Activated naive CD8-positive, alpha-beta T cell (primary cell): ENCODE results near the gene UACA.
"Not testable (repeated sequence)": the region's sequence is repeated elsewhere in the genome, so short reads cannot be mapped to it uniquely, and the experiment has no call there.

Experiments
- H3K27ac Mint-ChIP-seq: one replicate; pipeline ENCODE4 v1.8.0; 2021; ENCODE audit warnings: mixed read lengths
- H3K27me3 Mint-ChIP-seq: one replicate; pipeline ENCODE4 v1.8.0; 2021; ENCODE audit warnings: mixed read lengths
- H3K36me3 Mint-ChIP-seq: one replicate; pipeline ENCODE4 v1.8.0; 2021; ENCODE audit warnings: mixed read lengths
- H3K4me1 Mint-ChIP-seq: one replicate; pipeline ENCODE4 v1.8.0; 2021; ENCODE audit warnings: low read depth, mixed read lengths
- H3K4me3 Mint-ChIP-seq: one replicate; pipeline ENCODE4 v1.8.0; 2021; ENCODE audit warnings: mild to moderate bottlenecking, mixed read lengths
- H3K9me3 Mint-ChIP-seq: one replicate; pipeline ENCODE4 v1.8.0; 2021; ENCODE audit warnings: low read depth, mixed read lengths

UACA gene

GRCh38 chr15:70628549-70628896 is 134.8 kb downstream of the UACA start:
- Mint-ChIP-seq H3K4me3 (no peak overlapping the region), H3K9me3 (peaks cover 3% of the 10 kb centered on the region), H3K4me1 (peaks cover 14% of the 10 kb centered on the region), H3K36me3 (no peaks in the 10 kb centered on the region), H3K27me3 (peaks cover 8% of the 10 kb centered on the region), H3K27ac (no peak overlapping the region)

DNA sequence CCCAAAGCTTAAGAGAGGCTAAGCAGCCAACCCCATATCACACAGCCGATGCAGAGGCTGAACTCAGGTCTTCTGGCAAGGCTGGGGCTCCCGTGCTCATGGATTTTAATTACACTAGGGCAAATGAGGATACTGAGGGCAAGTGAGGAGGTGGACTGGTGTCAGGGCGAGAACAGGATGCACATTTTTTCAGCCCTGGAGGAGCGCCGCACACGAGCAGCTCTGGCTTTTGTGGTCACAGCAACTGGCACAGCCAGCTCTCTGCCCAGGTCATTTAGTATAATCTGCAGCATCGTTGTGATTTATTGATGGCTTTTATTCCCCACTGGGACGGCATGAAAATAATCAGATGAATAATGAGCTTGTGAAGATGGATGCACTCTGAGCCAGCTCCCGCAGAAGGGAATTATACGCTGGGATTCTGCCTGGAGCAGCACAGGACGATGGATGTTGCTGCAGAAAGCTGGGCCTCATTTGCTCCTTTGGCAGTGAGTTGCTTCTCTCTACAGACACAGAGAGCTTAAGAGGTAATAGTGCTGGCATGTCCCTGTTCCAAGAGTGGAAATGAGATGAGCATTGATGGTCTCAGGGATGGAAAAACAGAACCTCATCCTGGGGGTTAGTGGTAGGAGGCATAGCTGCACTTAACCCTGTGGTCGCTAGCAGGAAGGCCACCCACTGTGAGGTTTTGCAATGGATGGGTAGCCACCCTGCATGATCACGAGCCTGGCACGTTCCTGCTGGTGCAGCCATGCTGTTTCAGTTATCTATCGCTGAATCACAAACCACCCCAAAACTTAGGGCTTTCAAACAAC is 135.4 kb downstream of the UACA start:
- no peak overlapping the region for H3K4me3 Mint-ChIP-seq
- peaks cover 3% of the 10 kb centered on the region for H3K9me3 Mint-ChIP-seq
- H3K27ac Mint-ChIP-seq, result no peak overlapping the region
- peaks cover 8% of the 10 kb centered on the region for H3K27me3 Mint-ChIP-seq
- H3K36me3 Mint-ChIP-seq, result no peaks in the 10 kb centered on the region
- H3K4me1 Mint-ChIP-seq, result peaks cover 11% of the 10 kb centered on the region

GRCh38 chr15:70627322-70627721 is 136.0 kb downstream of the UACA start:
- Mint-ChIP-seq H3K4me1 (peaks cover 5% of the 10 kb centered on the region), H3K27ac (no peak overlapping the region), H3K4me3 (no peak overlapping the region)

DNA sequence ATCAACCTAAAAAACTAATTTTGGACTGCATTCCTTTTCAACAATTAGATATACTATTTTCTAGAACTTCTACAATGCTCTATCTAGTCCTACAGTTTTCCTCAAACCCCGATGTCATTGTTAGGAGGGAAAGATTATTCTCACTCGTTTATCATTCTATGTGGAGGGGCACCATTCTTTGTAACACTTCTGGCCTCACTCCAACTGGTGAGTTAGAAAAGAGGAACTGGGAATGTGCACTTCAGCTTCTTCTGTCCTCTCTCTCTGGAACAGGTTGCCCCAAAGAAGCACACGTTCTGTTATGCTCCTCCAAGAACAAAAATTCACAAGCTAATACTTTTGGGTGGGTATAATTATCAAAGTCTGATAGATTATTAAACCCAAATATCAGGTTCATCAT is 137.9 kb downstream of the UACA start:
- Mint-ChIP-seq H3K27ac (no peak overlapping the region), H3K4me3 (no peak overlapping the region), H3K9me3 (peaks cover 3% of the 10 kb centered on the region), H3K36me3 (peaks cover 2% of the 10 kb centered on the region), H3K27me3 (peaks cover 12% of the 10 kb centered on the region), H3K4me1 (no peaks in the 10 kb centered on the region)

More at GRCh38 chr15:70627322-70627721, 136.0 kb downstream of the UACA start:
- peaks cover 8% of the 10 kb centered on the region for H3K27me3 Mint-ChIP-seq
- H3K36me3 Mint-ChIP-seq, result peaks cover 2% of the 10 kb centered on the region
- H3K9me3 Mint-ChIP-seq, result peaks cover 3% of the 10 kb centered on the region

- Mint-ChIP-seq H3K27ac (no peak overlapping the region), H3K27me3 (peaks cover 12% of the 10 kb centered on the region), H3K36me3 (peaks cover 2% of the 10 kb centered on the region), H3K4me1 (no peaks in the 10 kb centered on the region), H3K9me3 (peaks cover 3% of the 10 kb centered on the region), H3K4me3 (no peak overlapping the region)
Measured at GRCh38 chr15:70625011-70625410, 138.3 kb downstream of the UACA start.

DNA sequence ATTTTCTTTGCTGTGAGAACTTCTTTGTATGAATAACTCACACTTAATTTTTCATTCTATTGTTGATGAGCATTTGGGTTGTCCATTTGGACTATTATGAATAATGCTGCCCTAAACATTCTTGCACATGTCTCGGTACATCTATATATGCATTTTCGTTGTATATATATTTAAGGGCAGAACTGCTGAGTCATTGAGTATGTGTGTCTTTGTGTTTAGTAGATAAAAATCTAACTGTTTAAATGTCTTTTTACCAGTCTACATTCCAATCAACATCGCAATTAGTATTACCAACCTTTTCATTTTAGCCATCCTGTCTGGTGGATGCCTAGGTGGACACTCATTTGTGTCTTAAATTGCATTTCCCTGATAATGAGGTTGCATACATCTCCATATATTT is 144.4 kb downstream of the UACA start:
- H3K27me3 Mint-ChIP-seq, result peaks cover 10% of the 10 kb centered on the region
- H3K4me1 Mint-ChIP-seq, result no peaks in the 10 kb centered on the region
- peaks cover 2% of the 10 kb centered on the region for H3K36me3 Mint-ChIP-seq
- peaks cover 3% of the 10 kb centered on the region for H3K9me3 Mint-ChIP-seq
- H3K4me3 Mint-ChIP-seq, result no peak overlapping the region
- no peak overlapping the region for H3K27ac Mint-ChIP-seq

GRCh38 chr15:70617911-70618287 is 145.5 kb downstream of the UACA start:
- Mint-ChIP-seq H3K9me3 (no peaks in the 10 kb centered on the region), H3K27ac (no peak overlapping the region), H3K4me3 (no peak overlapping the region), H3K27me3 (peaks cover 7% of the 10 kb centered on the region), H3K4me1 (no peaks in the 10 kb centered on the region), H3K36me3 (peaks cover 2% of the 10 kb centered on the region)

DNA sequence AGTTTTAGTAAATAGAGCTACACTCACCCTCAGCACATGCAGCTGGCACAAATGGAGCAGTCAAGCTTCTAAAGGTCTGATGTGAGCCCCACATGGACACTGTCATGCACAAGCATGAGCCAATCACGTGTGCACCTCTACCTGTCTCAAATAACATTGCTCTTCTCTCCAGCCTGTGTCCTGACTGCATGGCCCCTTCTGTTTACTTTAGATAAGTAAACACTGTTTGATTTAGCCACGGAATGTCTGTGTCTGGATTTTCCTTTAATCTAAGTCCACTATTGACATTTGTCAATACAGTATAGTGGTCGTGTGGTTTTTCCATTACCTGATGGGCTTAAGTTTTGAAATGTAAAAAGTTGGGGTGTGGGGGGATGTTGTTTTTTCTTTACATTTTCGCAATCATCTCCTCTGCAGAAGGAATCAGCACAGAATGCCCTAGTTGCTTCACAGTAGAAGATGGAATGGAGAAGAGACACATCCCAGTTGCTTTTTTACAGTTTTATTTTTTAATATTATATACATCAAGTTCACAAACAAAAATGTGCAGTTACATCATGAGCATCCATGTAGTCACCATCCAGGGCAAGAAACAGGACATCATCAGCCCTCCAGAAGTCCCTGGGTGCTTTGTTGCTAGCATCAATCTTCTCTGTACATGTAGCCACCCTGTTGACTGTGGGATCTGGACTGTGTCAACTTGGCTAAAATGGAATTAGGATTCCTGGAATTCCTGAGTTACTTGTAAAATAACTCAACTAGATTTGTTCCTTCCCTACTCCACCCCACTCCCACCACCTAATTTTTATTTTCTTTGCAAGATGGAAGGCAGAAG is 146.1 kb downstream of the UACA start:
- no peaks in the 10 kb centered on the region for H3K4me1 Mint-ChIP-seq
- no peaks in the 10 kb centered on the region for H3K36me3 Mint-ChIP-seq
- no peaks in the 10 kb centered on the region for H3K9me3 Mint-ChIP-seq
- peaks cover 7% of the 10 kb centered on the region for H3K27me3 Mint-ChIP-seq
- no peak overlapping the region for H3K27ac Mint-ChIP-seq
- no peak overlapping the region for H3K4me3 Mint-ChIP-seq

- H3K4me3 Mint-ChIP-seq, H3K27ac Mint-ChIP-seq, H3K36me3 Mint-ChIP-seq, H3K4me1 Mint-ChIP-seq, H3K27me3 Mint-ChIP-seq, H3K9me3 Mint-ChIP-seq: not testable (repeated sequence)
Measured at GRCh38 chr15:70616311-70616756, 147.0 kb downstream of the UACA start.

- no peaks in the 10 kb centered on the region for H3K4me1 Mint-ChIP-seq
- H3K4me3 Mint-ChIP-seq, result no peak overlapping the region
- no peaks in the 10 kb centered on the region for H3K36me3 Mint-ChIP-seq
- H3K27me3 Mint-ChIP-seq, result peaks cover 3% of the 10 kb centered on the region
- no peaks in the 10 kb centered on the region for H3K9me3 Mint-ChIP-seq
- no peak overlapping the region for H3K27ac Mint-ChIP-seq
Measured at GRCh38 chr15:70615435-70616310, 147.7 kb downstream of the UACA start.

DNA sequence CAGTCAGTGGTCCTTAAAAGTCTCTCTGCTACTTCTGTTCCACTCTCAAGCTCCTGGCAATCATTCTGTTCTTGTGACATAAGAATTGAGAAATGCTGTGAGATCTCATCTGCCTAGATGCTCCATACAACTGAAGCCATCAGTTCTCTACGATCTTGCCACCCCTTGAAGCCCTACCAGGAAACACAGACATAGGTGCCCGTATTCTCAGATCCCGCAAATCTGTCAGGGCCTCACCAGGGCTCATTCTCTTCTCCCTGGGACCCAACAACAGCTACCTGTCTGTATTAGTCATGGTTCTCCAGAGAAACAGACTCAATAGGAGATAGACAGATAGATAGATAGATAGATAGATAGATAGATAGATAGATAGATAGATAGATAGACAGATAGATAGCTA is 149.1 kb downstream of the UACA start:
- H3K36me3 Mint-ChIP-seq, result no peaks in the 10 kb centered on the region
- no peaks in the 10 kb centered on the region for H3K9me3 Mint-ChIP-seq

DNA sequence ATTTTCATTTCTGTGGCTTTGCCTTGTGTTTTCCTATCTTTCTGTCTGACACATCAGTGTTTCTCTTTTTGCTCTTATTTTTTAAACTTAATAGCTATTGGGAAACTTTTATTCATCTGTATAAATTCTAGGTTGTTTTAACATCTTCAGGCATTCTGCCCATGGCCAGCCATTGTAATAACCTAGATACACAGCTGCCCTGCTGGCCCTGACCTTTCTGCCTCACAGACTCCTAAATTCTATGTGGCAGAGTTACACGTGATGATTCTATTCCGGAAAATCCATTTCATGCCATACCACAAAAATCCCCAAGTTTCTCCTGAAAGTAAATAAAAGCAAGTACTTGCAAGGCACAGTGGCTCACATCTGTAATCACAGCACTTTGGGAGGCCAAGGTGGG is 150.1 kb downstream of the UACA start:
- Mint-ChIP-seq H3K4me1 (no peaks in the 10 kb centered on the region), H3K27ac (no peak overlapping the region), H3K27me3 (peaks cover 3% of the 10 kb centered on the region), H3K9me3 (no peaks in the 10 kb centered on the region), H3K36me3 (no peaks in the 10 kb centered on the region), H3K4me3 (no peak overlapping the region)

More for the DNA sequence above, 149.1 kb downstream of the UACA start:
- no peak overlapping the region for H3K4me3 Mint-ChIP-seq
- no peaks in the 10 kb centered on the region for H3K4me1 Mint-ChIP-seq
- H3K27ac Mint-ChIP-seq, result no peak overlapping the region
- H3K27me3 Mint-ChIP-seq, result peaks cover 3% of the 10 kb centered on the region

GRCh38 chr15:70611286-70611685 is 152.1 kb downstream of the UACA start:
- Mint-ChIP-seq H3K4me1 (no peaks in the 10 kb centered on the region), H3K27ac (no peak overlapping the region), H3K4me3 (no peak overlapping the region), H3K9me3 (no peaks in the 10 kb centered on the region), H3K27me3 (no peaks in the 10 kb centered on the region), H3K36me3 (no peaks in the 10 kb centered on the region)

- Mint-ChIP-seq H3K27me3 (no peaks in the 10 kb centered on the region), H3K4me1 (no peaks in the 10 kb centered on the region), H3K27ac (no peak overlapping the region), H3K4me3 (no peak overlapping the region), H3K9me3 (no peaks in the 10 kb centered on the region), H3K36me3 (no peaks in the 10 kb centered on the region)
Measured at GRCh38 chr15:70610541-70610940, 152.8 kb downstream of the UACA start.

DNA sequence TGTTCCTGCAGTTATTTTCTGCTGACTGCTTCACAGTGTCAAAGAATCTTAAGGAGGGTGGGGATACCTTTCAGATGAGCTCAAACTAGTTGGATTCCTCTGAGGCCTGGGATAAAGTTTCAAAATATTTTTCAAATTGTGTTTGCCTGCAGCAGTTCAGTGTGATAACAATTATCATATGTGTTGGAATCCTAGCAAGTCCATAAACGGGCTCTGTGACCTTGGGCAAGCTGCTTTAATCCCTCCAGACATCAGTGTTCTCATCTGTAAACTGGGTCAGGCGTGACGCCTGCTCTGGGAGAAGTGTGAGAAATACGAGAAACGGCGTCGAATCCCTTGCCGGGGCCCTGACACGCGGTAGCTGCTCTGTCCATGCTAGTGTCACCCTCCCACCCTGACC is 153.5 kb downstream of the UACA start:
- Mint-ChIP-seq H3K4me1 (no peaks in the 10 kb centered on the region), H3K27me3 (no peaks in the 10 kb centered on the region), H3K36me3 (no peaks in the 10 kb centered on the region), H3K4me3 (no peak overlapping the region), H3K9me3 (no peaks in the 10 kb centered on the region), H3K27ac (no peak overlapping the region)
